ENCODE data around the gene HDLBP. TPM values are rescaled to one million over a fixed set of nuclear protein-coding genes. Genes with fewer than 3 reads are reported as not detected.

The HDLBP gene
- total RNA-seq, 1 donor from 2014 or later, result 922 TPM

GRCh38 chr2:241249654-241250053 is 65.8 kb downstream of the HDLBP start:
- Histone ChIP-seq H4K20me1 (ENCODE audit: insufficient read depth, low read length) (peaks cover 100% of the 10 kb centered on the region), H3K79me2 (ENCODE audit: insufficient read depth, low read length) (peaks cover 70% of the 10 kb centered on the region), H3K4me3 (ENCODE audit: insufficient read depth, low read depth, low read length) (no peak overlapping the region), H3K27ac (ENCODE audit: low read depth, low read length) (no peak overlapping the region), H3K9ac (ENCODE audit: low read length) (no peak overlapping the region), H3K27me3 (ENCODE audit: insufficient read depth, low read length) (no peaks in the 10 kb centered on the region), H3K4me2 (ENCODE audit: low read length) (no peak overlapping the region), H3K36me3 (ENCODE audit: insufficient read depth, low read length) (peaks cover 97% of the 10 kb centered on the region), H2AFZ (ENCODE audit: low read depth, low read length) (no peak overlapping the region), H3K4me1 (ENCODE audit: insufficient read depth, low read length) (no peaks in the 10 kb centered on the region), H3K9me3 (ENCODE audit: insufficient read depth, low read depth, low read length) (no peaks in the 10 kb centered on the region)
- Mint-ChIP-seq H3K4me3 (ENCODE audit: unreplicated experiment) (no peak overlapping the region), H3K27me3 (ENCODE audit: low read depth, unreplicated experiment) (no peaks in the 10 kb centered on the region), H3K36me3 (ENCODE audit: low read depth, unreplicated experiment) (peaks cover 45% of the 10 kb centered on the region), H3K4me1 (ENCODE audit: low read depth, unreplicated experiment) (no peaks in the 10 kb centered on the region), H3K27ac (ENCODE audit: unreplicated experiment) (no peak overlapping the region), H3K9me3 (ENCODE audit: unreplicated experiment) (no peaks in the 10 kb centered on the region)
- DNase-seq (ENCODE audit: low read depth) (no peak), FAIRE-seq (no peak)
- TF ChIP-seq CTCF (IDR thresholded peaks at IDR 0.05; ENCODE audit: insufficient read depth, low read depth, low read length) (no peak), EZH2 (IDR thresholded peaks at IDR 0.05; ENCODE audit: insufficient read depth, low read length) (no peak)

- peaks cover 98% of the 10 kb centered on the region for H3K36me3 ChIP-seq (ENCODE audit: insufficient read depth, low read length)
- H3K4me2 ChIP-seq (ENCODE audit: low read length), result no peak overlapping the region
- Mint-ChIP-seq H3K27ac (ENCODE audit: unreplicated experiment) (peak overlapping the region; percentile 47), H3K27me3 (ENCODE audit: low read depth, unreplicated experiment) (no peaks in the 10 kb centered on the region), H3K4me1 (ENCODE audit: low read depth, unreplicated experiment) (no peaks in the 10 kb centered on the region), H3K36me3 (ENCODE audit: low read depth, unreplicated experiment) (peaks cover 49% of the 10 kb centered on the region), H3K9me3 (ENCODE audit: unreplicated experiment) (no peaks in the 10 kb centered on the region), H3K4me3 (ENCODE audit: unreplicated experiment) (no peak overlapping the region)
- no peak overlapping the region for H3K27ac ChIP-seq (ENCODE audit: low read depth, low read length)
- peaks cover 75% of the 10 kb centered on the region for H3K79me2 ChIP-seq (ENCODE audit: insufficient read depth, low read length)
- H3K9ac ChIP-seq (ENCODE audit: low read length), result no peak overlapping the region
- peaks cover 100% of the 10 kb centered on the region for H4K20me1 ChIP-seq (ENCODE audit: insufficient read depth, low read length)
- FAIRE-seq, result no peak
- no peak for DNase-seq (ENCODE audit: low read depth)
- no peak overlapping the region for H2AFZ ChIP-seq (ENCODE audit: low read depth, low read length)
- H3K9me3 ChIP-seq (ENCODE audit: insufficient read depth, low read depth, low read length), result no peaks in the 10 kb centered on the region
- no peaks in the 10 kb centered on the region for H3K27me3 ChIP-seq (ENCODE audit: insufficient read depth, low read length)
- H3K4me1 ChIP-seq (ENCODE audit: insufficient read depth, low read length), result no peaks in the 10 kb centered on the region
- no peak overlapping the region for H3K4me3 ChIP-seq (ENCODE audit: insufficient read depth, low read depth, low read length)
- TF ChIP-seq CTCF (IDR thresholded peaks at IDR 0.05; ENCODE audit: insufficient read depth, low read depth, low read length) (no peak), EZH2 (IDR thresholded peaks at IDR 0.05; ENCODE audit: insufficient read depth, low read length) (no peak)
Measured at GRCh38 chr2:241248897-241249296, 66.6 kb downstream of the HDLBP start.

- peaks cover 49% of the 10 kb centered on the region for H3K36me3 Mint-ChIP-seq (ENCODE audit: low read depth, unreplicated experiment)
- H3K36me3 ChIP-seq (ENCODE audit: insufficient read depth, low read length), result peaks cover 98% of the 10 kb centered on the region
Measured at GRCh38 chr2:241248289-241248688, 67.2 kb downstream of the HDLBP start.

More at GRCh38 chr2:241248289-241248688, 67.2 kb downstream of the HDLBP start:
- H3K79me2 ChIP-seq (ENCODE audit: insufficient read depth, low read length), result peaks cover 75% of the 10 kb centered on the region
- no peak for DNase-seq (ENCODE audit: low read depth)
- Mint-ChIP-seq H3K4me1 (ENCODE audit: low read depth, unreplicated experiment) (no peaks in the 10 kb centered on the region), H3K4me3 (ENCODE audit: unreplicated experiment) (no peak overlapping the region), H3K9me3 (ENCODE audit: unreplicated experiment) (no peaks in the 10 kb centered on the region), H3K27ac (ENCODE audit: unreplicated experiment) (peak overlapping the region; percentile 47), H3K27me3 (ENCODE audit: low read depth, unreplicated experiment) (no peaks in the 10 kb centered on the region)
- H2AFZ ChIP-seq (ENCODE audit: low read depth, low read length), result no peak overlapping the region
- H3K4me2 ChIP-seq (ENCODE audit: low read length), result no peak overlapping the region
- H3K27ac ChIP-seq (ENCODE audit: low read depth, low read length), result no peak overlapping the region
- no peak overlapping the region for H3K4me3 ChIP-seq (ENCODE audit: insufficient read depth, low read depth, low read length)
- no peaks in the 10 kb centered on the region for H3K27me3 ChIP-seq (ENCODE audit: insufficient read depth, low read length)
- no peak for TF ChIP-seq EZH2 (IDR thresholded peaks at IDR 0.05; ENCODE audit: insufficient read depth, low read length)
- TF ChIP-seq CTCF (IDR thresholded peaks at IDR 0.05; ENCODE audit: insufficient read depth, low read depth, low read length), result no peak
- no peaks in the 10 kb centered on the region for H3K9me3 ChIP-seq (ENCODE audit: insufficient read depth, low read depth, low read length)
- H4K20me1 ChIP-seq (ENCODE audit: insufficient read depth, low read length), result peaks cover 100% of the 10 kb centered on the region
- H3K4me1 ChIP-seq (ENCODE audit: insufficient read depth, low read length), result no peaks in the 10 kb centered on the region
- no peak overlapping the region for H3K9ac ChIP-seq (ENCODE audit: low read length)
- no peak for FAIRE-seq

All from astrocyte (in vitro differentiated cells and primary cell).